ENCODE data around the gene RPS6KA2.

DNA sequence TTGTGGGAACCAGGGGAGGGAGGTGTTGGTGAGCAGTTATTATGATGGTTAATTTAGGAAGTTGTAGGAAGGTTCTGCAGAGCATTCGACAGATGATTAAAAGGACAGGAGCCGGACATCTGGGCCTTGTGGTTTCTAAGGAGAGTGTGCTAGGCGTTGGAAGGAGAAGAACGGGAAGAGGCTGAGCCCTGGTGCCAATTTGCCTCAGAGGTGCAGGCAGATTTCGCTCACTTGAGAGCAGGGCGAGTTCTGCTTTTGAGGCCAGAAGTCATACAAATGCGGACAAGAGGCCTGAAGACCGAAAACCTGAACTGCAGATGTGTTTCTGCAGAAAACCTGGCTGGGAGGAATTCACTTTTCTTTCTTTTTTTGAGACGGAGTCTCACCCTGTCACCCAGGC lies 30.5 kb upstream of the RPS6KA2 start:
- TF ChIP-seq, protein P1, sequence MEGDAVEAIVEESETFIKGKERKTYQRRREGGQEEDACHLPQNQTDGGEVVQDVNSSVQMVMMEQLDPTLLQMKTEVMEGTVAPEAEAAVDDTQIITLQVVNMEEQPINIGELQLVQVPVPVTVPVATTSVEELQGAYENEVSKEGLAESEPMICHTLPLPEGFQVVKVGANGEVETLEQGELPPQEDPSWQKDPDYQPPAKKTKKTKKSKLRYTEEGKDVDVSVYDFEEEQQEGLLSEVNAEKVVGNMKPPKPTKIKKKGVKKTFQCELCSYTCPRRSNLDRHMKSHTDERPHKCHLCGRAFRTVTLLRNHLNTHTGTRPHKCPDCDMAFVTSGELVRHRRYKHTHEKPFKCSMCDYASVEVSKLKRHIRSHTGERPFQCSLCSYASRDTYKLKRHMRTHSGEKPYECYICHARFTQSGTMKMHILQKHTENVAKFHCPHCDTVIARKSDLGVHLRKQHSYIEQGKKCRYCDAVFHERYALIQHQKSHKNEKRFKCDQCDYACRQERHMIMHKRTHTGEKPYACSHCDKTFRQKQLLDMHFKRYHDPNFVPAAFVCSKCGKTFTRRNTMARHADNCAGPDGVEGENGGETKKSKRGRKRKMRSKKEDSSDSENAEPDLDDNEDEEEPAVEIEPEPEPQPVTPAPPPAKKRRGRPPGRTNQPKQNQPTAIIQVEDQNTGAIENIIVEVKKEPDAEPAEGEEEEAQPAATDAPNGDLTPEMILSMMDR (optimal IDR thresholded peaks at IDR 0.05 in 1 of 3, IDR thresholded peaks at IDR 0.05 in 1 of 3, conservative IDR thresholded peaks at IDR 0.05 in 1 of 3; ENCODE audit: extremely low read depth in 1 of 3, insufficient read depth in 2 of 3, low read length in 3 of 3): no peak
- TF ChIP-seq EZH2 (IDR thresholded peaks at IDR 0.05; ENCODE audit: low read length): no peak
